ENCODE data around the gene HEXD.

Gene HEXD

DNA sequence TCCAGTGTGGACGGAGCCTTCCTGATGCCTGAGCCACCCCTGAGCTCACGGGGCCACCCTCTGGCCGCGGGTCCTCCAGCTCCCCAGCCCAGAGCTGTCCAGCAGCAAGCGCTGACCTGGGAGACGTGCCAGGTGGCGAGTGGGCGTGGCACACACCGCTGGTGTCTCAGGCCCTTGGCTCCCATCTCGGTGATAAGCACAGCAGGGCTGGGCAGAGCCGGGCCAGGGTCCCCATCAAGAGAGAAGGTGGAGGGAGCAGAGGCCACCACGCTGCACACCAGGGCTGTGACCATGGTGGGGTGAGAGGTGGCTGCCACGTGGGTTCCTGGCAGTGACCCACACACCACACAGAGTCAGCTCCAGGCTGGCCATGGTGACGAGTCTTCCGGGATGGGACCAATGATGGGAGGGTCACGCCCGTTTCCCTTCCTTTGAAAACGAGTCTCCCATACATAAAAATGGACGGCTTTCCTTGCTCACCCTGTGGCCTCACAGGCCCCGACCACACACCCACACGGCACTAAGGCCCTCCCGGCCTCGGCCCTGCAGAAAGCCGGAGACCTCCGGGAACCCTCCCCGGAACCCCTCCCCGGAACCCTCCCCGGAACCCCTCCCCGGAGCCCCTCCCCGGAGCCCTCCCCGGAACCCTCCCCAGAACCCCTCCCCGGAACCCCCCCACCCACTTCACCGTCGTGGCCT is 29.8 kb upstream of the HEXD start:
- H3K4me3 ChIP-seq (ENCODE audit: low read depth, low read length): no peak overlapping the region
- ChIA-PET POLR2A (no interaction called here), CTCF (no interaction called here)
- DNase-seq (ENCODE audit: low read depth, low spot score): no peak
- TF ChIP-seq, protein P1, sequence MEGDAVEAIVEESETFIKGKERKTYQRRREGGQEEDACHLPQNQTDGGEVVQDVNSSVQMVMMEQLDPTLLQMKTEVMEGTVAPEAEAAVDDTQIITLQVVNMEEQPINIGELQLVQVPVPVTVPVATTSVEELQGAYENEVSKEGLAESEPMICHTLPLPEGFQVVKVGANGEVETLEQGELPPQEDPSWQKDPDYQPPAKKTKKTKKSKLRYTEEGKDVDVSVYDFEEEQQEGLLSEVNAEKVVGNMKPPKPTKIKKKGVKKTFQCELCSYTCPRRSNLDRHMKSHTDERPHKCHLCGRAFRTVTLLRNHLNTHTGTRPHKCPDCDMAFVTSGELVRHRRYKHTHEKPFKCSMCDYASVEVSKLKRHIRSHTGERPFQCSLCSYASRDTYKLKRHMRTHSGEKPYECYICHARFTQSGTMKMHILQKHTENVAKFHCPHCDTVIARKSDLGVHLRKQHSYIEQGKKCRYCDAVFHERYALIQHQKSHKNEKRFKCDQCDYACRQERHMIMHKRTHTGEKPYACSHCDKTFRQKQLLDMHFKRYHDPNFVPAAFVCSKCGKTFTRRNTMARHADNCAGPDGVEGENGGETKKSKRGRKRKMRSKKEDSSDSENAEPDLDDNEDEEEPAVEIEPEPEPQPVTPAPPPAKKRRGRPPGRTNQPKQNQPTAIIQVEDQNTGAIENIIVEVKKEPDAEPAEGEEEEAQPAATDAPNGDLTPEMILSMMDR (IDR thresholded peaks at IDR 0.05; ENCODE audit: insufficient read depth, low read length, missing control alignments): no peak

- no peak overlapping the region for H3K4me3 ChIP-seq (ENCODE audit: low read depth, low read length)
- ChIA-PET POLR2A (no interaction called here), CTCF (no interaction called here)
- DNase-seq (ENCODE audit: low read depth, low spot score): no peak
- TF ChIP-seq, protein P1 (IDR thresholded peaks at IDR 0.05; ENCODE audit: insufficient read depth, low read length, missing control alignments): no peak
These were observed 29.2 kb upstream of the HEXD start for GRCh38 chr17:82388922-82389283.

GRCh38 chr17:82389379-82389778 is 28.8 kb upstream of the HEXD start:
- POLR2A ChIA-PET: no interaction called here
- no peak for DNase-seq (ENCODE audit: low read depth, low spot score)
- TF ChIP-seq, protein P1 (IDR thresholded peaks at IDR 0.05; ENCODE audit: insufficient read depth, low read length, missing control alignments): no peak
- no peak overlapping the region for H3K4me3 ChIP-seq (ENCODE audit: low read depth, low read length)
- CTCF ChIA-PET: no interaction called here

GRCh38 chr17:82390015-82390859 is 27.9 kb upstream of the HEXD start:
- ChIA-PET CTCF (no interaction called here), POLR2A (no interaction called here)
- H3K4me3 ChIP-seq (ENCODE audit: low read depth, low read length): no peak overlapping the region
- DNase-seq (ENCODE audit: low read depth, low spot score): no peak
- TF ChIP-seq, protein P1 (IDR thresholded peaks at IDR 0.05; ENCODE audit: insufficient read depth, low read length, missing control alignments): no peak

DNA sequence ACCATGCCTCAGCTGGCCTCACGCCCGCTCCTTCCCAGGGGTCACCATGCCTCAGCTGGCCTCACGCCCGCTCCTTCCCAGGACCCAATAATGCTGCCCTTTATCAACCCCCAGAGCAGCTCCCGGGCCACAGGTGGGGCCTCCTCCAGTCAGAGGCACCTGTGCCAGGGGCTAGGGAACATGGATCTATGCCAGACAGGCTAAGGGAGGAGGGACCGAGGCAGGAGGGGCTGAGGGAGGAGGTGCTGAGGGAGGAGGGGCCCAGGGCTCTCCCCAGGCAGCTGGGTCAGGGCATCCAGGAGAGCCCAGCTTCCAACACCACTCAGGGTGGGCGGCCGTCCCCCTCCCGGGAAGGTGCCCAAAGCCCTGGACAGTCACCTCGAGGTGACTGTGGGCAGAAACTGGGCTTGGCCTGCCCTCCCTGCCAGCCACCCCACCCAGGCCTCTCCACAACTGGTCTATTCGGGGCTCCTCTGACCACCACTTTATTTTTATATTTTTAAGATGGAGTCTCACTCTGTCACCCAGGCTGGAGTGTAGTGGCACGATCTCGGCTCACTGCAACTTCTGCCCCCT is 27.2 kb upstream of the HEXD start:
- H3K4me3 ChIP-seq (ENCODE audit: low read depth, low read length): no peak overlapping the region
- ChIA-PET POLR2A (no interaction called here), CTCF (no interaction called here)
- TF ChIP-seq, protein P1 (IDR thresholded peaks at IDR 0.05; ENCODE audit: insufficient read depth, low read length, missing control alignments): no peak
- DNase-seq (ENCODE audit: low read depth, low spot score): no peak

GRCh38 chr17:82391496-82392066 is 26.6 kb upstream of the HEXD start:
- ChIA-PET POLR2A (no interaction called here), CTCF (no interaction called here)
- TF ChIP-seq, protein P1 (IDR thresholded peaks at IDR 0.05; ENCODE audit: insufficient read depth, low read length, missing control alignments): no peak
- no peak overlapping the region for H3K4me3 ChIP-seq (ENCODE audit: low read depth, low read length)
- DNase-seq (ENCODE audit: low read depth, low spot score): no peak

Measured in AG04449 (cell line).